HG03354 (cell line): Measurements from ENCODE around the gene PRDX4.
"Not testable (repeated sequence)": the region's sequence is repeated elsewhere in the genome, so short reads cannot be mapped to it uniquely, and the experiment has no call there.

ENCODE experiments used
- ATAC-seq: cut with Tn5 transposase; IDR thresholded peaks from one replicate; pipeline ENCODE4 v1.9.1; 2021; ENCODE audit warnings: mild to moderate bottlenecking; ENCODE audit not compliant: unreplicated experiment, poor library complexity, severe bottlenecking

PRDX4 gene

DNA sequence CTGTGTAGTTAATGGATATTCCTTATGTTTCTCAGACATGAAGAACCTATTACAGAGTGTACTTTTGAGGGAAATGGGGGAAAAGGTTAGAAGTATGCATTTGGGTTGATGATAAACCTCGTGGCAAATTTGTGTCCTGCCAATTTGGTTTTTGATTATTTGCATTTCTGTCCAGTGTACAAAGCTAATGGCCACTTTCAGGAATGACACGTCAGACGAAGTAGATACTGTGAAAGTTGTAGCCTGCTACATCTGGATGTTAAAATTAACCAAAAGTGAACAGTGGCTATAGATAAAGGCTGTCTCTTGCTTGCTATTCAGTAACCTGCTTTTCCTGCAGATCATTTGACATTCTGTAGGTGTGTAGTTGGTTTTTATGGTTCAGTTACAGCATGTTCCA, 1.0 kb downstream of the PRDX4 start:
- peak; percentile 67 for ATAC-seq

DNA sequence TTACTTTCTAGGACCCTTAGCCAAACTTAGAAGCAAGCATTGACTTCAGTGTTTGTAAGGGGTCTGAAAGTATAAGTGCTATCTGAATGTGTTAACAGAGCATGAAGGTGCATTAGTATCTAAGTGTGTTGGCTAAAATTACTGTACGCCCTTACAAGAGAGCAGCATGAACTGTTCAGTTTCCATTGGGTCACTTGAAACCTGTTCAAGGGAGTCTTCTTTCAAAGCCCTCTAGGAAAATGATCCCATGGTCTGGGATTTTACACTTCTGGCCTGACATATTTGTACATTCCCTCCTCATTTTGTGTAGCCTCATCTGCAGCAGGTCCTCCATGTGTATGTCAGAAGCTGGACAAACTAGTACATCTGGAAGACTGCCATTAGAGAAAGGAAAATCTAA, 3.2 kb downstream of the PRDX4 start:
- ATAC-seq = no peak

DNA sequence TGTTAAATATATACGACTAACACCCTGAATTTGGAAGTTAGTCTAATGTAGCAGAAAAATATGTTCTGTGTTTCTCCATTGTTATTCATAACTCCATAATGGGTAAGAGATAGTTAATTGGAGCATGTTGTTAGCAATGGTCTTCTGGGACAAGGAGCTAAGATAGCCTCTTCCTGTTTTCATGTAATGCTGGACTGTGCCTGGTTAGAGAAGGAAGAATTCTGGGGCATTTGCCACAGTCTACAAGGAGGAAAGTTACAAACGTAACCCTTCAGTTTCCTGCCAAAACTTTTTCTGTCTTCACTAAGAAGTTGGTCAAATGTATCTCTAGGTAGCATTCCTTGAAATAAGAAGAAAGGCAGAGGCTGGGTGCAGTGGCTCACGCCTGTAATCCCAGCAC, 5.8 kb downstream of the PRDX4 start:
- no peak for ATAC-seq

DNA sequence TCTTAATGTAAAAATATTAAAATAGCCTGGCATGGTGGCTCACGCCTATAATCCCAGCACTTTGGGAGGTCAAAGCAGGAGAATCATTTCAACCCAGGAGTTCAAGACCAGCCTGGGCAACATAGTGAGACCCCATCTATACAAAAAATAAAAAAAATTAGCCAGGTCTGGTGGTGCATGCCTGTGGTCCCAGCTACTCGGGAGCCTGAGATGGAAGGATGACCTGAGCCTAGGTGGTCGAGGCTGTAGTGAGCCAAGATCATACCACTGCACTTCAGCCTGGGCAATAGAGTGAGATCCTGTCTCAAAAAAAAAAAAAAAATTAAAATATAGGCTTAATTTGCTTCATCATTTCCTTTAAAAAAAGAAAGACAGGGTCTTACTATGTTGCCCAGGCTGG, 9.2 kb downstream of the PRDX4 start:
- ATAC-seq = not testable (repeated sequence)

DNA sequence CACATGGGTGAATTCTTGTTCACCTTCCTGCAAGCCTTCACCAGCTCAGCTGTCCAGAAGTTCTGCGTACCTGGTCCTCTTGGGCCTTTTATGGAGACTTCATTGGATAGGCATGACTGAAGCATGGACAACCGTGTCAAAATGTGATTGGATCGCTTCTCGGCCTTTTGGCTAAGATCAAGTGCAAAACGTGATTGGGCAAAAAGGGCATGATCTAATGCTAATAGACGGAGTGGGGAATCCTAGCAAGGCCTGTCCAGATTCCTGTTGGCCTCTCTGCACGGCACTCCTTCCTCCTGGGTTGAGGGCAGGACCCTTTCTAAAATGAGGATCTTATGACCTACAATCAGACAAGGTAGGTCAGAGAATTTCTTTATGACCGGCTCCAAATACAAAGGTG, 24.9 kb downstream of the PRDX4 start:
- ATAC-seq = no peak

DNA sequence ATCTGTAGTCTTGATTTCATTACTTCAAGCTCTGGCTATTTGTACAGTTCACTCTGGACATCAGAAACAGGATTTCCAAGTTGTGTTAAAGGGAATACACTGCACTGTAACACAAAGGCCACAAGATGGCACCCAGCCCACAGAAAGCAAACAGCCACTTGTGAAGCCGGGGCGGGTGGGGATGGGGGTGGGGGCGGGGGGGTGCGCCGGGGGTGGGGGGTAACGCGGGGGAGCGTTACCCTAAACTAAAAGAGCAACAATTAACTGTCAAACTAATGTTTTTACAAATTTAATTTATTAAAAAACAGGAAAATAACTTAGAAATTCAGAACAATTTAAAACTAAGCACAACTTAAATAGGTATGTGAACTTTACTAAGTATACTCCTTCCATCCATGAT, 27.3 kb downstream of the PRDX4 start:
- ATAC-seq = peak; percentile 77

DNA sequence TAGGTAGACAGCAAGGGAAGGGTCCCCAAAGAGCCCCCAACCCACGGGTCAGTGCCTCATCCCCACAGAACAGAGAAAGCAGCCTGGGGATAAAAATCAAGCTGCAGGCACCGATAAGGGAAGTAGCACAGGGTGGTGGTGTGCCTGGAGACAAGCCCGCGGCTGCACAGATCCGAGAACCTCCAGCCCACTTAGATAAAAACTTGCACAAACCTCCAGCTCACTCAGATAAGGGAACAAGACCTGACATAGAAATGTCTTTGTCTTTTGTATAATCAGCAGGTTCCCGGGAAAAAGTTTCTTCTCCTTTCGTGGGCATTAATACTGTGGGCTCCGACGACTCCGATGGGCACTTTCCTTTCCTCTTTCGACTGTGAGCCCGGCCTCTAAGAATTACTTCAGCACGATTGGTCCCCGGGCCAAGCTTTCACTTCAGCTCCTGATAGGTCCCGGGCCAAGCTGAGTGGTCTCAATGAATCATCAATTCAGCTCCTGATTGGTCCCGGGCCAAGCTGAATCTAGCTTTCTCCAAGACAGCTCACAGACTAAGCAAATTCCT, 32.4 kb downstream of the PRDX4 start:
- ATAC-seq = peak; percentile 77

DNA sequence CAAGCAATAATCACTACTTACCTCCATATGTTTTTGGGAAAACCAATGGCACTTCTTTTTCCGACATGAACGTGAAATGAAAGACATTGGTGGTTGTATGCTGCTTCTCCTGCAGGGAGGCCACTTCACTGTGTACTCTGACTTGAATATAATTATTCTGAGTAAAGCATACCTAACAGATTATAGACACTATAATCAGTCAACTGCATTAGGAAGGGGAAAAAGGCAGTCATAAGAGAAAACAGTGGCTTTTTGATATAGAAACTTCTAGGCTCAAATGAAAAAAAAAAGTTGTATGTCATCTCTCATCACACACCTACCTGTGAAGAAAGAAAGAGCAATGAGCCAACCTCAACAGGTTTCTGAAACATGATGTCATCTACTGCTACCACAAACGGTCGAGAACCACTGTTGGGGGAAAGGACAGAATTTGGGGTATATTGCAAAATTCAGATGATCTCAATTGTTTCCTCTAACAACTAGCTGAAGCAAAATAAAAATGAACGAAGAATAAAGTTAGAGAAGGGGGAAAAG, 37.4 kb downstream of the PRDX4 start:
- ATAC-seq = no peak

DNA sequence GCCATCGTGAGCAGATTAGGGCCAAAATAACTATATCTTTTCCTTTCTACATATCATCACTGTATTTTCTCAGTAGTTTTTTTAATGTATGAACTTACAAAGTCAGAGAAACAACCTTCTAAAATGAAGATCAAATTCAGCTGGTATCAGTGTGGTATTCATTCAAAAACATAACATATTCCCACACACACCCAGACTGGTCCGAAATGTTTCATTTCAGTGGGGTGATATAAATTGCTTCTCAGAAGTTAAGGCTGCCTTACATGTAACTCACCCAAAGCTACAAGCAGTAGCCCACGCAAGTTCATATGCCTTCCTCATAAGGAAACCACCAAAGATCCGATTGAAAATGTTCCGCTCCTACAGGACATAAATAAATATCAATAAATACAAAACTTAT, 37.9 kb downstream of the PRDX4 start:
- no peak for ATAC-seq

DNA sequence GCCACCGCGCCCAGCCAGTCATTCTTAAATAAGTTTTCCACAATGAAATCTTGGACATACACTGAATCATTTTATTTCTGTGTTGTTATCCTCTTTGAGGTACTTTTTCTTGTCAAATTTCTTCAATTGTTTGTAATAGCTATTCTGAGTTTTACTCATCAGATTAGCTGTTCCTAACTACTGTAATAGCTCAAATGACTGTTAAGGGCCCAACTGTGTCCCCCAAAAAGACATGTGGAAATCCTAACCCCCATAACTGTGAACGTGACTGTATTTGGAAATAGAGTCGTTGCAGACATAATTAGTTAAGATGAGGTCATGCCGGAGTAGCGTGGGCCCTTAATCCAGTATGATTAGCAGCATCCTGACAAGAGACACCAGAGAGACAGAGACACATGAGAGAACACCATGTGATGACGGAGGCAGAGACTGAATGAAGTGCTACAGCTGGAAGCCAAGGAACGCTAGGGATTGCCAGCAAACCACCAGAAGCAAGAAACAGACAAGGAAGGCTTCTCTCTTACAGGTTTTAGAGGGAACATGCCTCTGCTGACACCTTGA, 52.9 kb downstream of the PRDX4 start:
- ATAC-seq = no peak

DNA sequence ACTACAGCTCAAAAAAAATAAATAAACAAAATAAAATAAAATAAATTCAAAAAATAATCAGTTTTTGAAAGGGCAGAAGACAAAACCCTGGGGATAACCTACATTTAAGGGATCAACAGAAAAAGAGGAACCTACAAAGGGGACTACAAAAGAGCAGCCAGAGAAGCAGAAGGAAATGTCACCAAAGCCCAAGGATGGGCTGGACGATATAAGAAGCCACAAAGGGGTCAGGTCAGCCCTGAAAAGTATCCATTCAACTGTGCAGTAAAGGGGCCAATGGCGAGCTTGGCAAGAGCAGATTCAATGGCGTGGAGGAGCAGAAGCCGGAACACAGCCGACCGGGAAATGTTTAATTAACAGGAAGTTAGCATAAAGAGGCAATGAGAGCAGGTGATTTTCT, 58.9 kb downstream of the PRDX4 start:
- ATAC-seq = no peak

DNA sequence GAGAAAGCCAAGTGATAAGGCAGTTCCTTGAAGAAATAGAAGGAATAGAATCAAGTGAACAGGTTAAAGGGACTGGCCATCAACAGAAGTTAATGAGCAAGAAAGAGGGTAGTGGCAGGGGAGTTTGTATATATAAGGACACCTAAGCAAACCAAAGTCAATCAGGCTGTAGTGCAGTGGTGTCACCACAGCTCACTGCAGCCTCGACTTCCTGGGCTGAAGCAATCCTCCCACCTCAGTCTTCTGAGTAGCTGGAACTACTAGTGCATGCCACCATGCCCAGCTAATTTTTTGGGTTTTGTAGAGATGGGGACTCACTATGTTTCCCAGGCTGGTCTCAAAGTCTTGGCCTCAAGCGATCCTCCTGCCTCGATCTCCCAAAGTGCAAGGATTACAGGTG, 59.9 kb downstream of the PRDX4 start:
- ATAC-seq = no peak

DNA sequence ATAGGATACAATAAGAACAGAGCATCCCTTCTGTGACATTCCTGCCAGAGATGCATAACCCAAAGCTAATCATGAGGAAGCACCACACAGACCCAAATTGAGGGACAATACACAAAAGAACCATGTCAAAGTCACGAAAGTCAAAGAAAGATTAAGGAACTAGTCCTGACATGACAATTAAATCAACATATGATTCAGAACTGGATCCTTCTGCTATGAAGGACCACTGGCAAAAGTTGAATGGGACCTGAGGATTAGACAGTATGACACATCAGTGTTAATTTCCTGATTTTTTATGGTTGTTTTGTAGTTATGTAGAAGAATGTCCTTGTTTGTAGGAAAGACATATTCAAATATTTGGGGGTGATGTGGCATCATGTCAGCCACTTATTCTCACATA, 61.9 kb downstream of the PRDX4 start:
- ATAC-seq = no peak

DNA sequence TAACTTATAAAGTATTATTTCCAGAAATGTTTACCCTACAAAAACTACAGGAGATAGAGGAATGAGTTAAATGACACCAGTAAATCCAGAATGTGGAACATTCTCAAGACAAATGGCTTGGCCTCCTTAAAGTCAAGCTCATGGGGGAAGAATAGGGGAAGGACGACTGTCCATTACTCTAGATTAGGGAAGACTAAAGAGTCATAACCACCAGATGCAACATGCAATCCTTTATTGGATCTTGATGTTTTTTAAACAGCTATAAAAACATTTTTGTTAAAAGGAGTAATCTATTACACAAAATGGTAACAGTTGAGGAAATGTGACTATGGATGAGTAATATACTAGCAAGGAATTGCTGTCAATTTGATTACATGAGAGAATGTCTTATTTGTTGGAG, 64.7 kb downstream of the PRDX4 start:
- no peak for ATAC-seq

DNA sequence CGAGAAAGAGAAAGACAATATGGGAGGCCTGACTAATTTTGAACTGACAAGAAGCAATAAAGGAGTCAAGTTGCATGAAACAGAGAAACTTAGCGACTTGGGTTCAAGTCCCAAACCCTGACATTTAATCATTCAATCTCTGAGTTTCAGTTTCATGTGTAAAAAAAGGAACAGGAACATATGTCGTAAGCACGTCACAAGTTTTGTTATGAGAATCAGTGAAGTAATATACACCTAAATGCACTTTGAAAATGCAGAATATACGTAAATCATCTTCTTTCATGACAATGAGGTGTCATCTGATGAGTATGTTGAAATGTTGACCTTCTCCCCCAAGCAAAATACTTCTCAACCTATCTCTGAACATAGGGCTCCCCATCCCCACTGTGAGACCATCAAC, 65.4 kb downstream of the PRDX4 start:
- peak; percentile 93 for ATAC-seq
